ENCODE results near the gene C6orf47. TPM values are rescaled to one million over a fixed set of nuclear protein-coding genes. Genes with fewer than 3 reads are reported as not detected.

The C6orf47 gene
- total RNA-seq, 4 donors from 2014 or later, result 6.2 to 31.9 (median 24.6) TPM

- H3K9me3 ChIP-seq, result no peaks in the 10 kb centered on the region
- no peak for DNase-seq
- H3K27ac ChIP-seq, result no peak overlapping the region
- no peaks in the 10 kb centered on the region for H3K36me3 ChIP-seq
- no peak overlapping the region for H3K4me3 ChIP-seq
- no peaks in the 10 kb centered on the region for H3K27me3 ChIP-seq
- intact Hi-C loops (cut with DNase I; ENCODE audit: low total_unique reads), result no loop called here
- H3K4me1 ChIP-seq, result no peaks in the 10 kb centered on the region
- TF ChIP-seq CTCF (IDR thresholded peaks at IDR 0.05) (no peak), POLR2A (IDR thresholded peaks at IDR 0.05) (no peak)
Observed at GRCh38 chr6:31627690-31628287, 32.8 kb downstream of the C6orf47 start.

DNA sequence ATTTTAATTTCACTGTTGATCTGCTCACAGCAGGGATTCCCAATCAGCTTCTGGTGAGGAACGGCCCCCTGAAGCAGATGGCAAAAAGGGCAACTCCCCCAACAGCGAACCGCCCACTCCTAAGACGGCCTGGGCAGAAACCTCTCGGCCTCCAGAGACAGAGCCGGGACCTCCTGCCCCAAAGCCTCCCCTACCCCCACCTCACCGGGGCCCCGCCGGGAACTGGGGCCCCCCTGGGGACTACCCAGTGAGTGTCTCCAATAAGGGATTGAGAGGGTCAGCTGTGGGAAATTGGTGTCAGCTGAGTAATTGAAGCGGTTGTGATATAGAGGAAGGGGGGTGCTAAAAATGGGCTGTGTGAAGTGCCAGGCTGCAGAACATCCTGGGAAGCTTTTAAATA lies 33.6 kb downstream of the C6orf47 start:
- Histone ChIP-seq H3K36me3 (no peaks in the 10 kb centered on the region), H3K27me3 (no peaks in the 10 kb centered on the region), H3K4me1 (peaks cover 0 to 6% of the 10 kb centered on the region in 2 donors), H3K9me3 (no peaks in the 10 kb centered on the region), H3K27ac (no peak overlapping the region), H3K4me3 (no peak overlapping the region)
- DNase-seq, result no peak
- intact Hi-C loops (cut with DNase I; ENCODE audit: low total_unique reads), result no loop called here
- TF ChIP-seq CTCF (IDR thresholded peaks at IDR 0.05) (no peak), POLR2A (IDR thresholded peaks at IDR 0.05) (no peak)

DNA sequence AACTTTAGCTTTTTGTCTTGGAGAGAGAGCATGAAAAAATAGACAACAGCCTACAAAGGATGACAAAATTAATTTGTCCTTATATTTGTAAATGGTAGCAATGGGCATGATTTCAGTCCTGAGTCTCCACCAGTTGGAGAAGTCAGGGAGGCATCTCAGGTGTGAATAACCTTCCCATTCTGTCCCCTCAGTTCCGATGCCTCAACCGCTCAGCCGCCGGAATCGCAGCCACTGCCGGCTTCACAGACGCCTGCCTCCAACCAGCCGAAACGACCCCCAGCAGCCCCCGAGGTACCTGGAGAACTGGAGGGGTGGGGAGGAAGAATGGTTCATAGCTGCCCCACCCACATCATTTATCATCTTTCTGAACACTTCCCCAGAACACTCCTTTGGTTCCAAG lies 36.5 kb downstream of the C6orf47 start:
- H3K27ac ChIP-seq, result no peak overlapping the region
- H3K4me1 ChIP-seq, result peaks cover 0 to 8% of the 10 kb centered on the region in 2 donors
- no peaks in the 10 kb centered on the region for H3K36me3 ChIP-seq
- no peaks in the 10 kb centered on the region for H3K27me3 ChIP-seq
- H3K9me3 ChIP-seq, result no peaks in the 10 kb centered on the region
- intact Hi-C loops (cut with DNase I; ENCODE audit: low total_unique reads), result no loop called here
- no peak overlapping the region for H3K4me3 ChIP-seq
- TF ChIP-seq CTCF (IDR thresholded peaks at IDR 0.05) (no peak), POLR2A (IDR thresholded peaks at IDR 0.05) (no peak)
- DNase-seq, result no peak

GRCh38 chr6:31622684-31623091 lies 37.9 kb downstream of the C6orf47 start:
- H3K36me3 ChIP-seq, result no peaks in the 10 kb centered on the region
- DNase-seq, result no peak
- peak overlapping the region in 1 of 2 donors; percentile 98 for H3K27ac ChIP-seq
- no peak overlapping the region for H3K4me3 ChIP-seq
- intact Hi-C loops (cut with DNase I; ENCODE audit: low total_unique reads), result no loop called here
- H3K9me3 ChIP-seq, result no peaks in the 10 kb centered on the region
- H3K27me3 ChIP-seq, result no peaks in the 10 kb centered on the region
- H3K4me1 ChIP-seq, result peaks cover 0 to 8% of the 10 kb centered on the region in 2 donors
- no peak for TF ChIP-seq POLR2A (IDR thresholded peaks at IDR 0.05)
- TF ChIP-seq CTCF (IDR thresholded peaks at IDR 0.05), result no peak

GRCh38 chr6:31621991-31622390 lies 38.6 kb downstream of the C6orf47 start:
- Histone ChIP-seq H3K27ac (peak overlapping the region; percentile 93 to 98), H3K27me3 (no peaks in the 10 kb centered on the region), H3K36me3 (no peaks in the 10 kb centered on the region), H3K9me3 (no peaks in the 10 kb centered on the region), H3K4me1 (peaks cover 0 to 8% of the 10 kb centered on the region in 2 donors), H3K4me3 (peak overlapping the region; percentile 54 to 68)
- intact Hi-C loops (cut with DNase I; ENCODE audit: low total_unique reads), result no loop called here
- TF ChIP-seq POLR2A (IDR thresholded peaks at IDR 0.05) (no peak), CTCF (IDR thresholded peaks at IDR 0.05) (no peak)
- DNase-seq, result no peak

Data from uterus (tissue), 4 donors.